Muscle of leg (tissue), 16 donors: Measurements from ENCODE around the gene DDIAS. TPM values are rescaled to one million over a fixed set of nuclear protein-coding genes. Genes with fewer than 3 reads are reported as not detected.
"Not testable (repeated sequence)": the region's sequence is repeated elsewhere in the genome, so short reads cannot be mapped to it uniquely, and the experiment has no call there.

Experiments used
- DNase-seq: peaks from one replicate; pipeline ENCODE4 v3.0.0; 2013
- H3K27ac ChIP-seq: one replicate; pipeline ENCODE4 v1.5.1; 2013; ENCODE audit warnings: mild to moderate bottlenecking, low read length, control low read depth
- H3K27me3 ChIP-seq: one replicate; pipeline ENCODE4 v1.6.1; 2013; ENCODE audit warnings: low read length; ENCODE audit not compliant: control insufficient read depth, insufficient read depth
- H3K36me3 ChIP-seq: one replicate; pipeline ENCODE4 v1.6.1; 2013; ENCODE audit warnings: low read length; ENCODE audit not compliant: control insufficient read depth, insufficient read depth
- H3K4me1 ChIP-seq: one replicate; pipeline ENCODE4 v1.6.1; 2013; ENCODE audit warnings: low read length; ENCODE audit not compliant: control insufficient read depth, insufficient read depth
- H3K4me3 ChIP-seq: one replicate; pipeline ENCODE4 v1.5.1; 2013; ENCODE audit warnings: low read length, control low read depth
- H3K9me3 ChIP-seq: replicated peaks from 2 replicates; pipeline ENCODE4 v1.6.1; 2013; ENCODE audit warnings: low read depth, low read length; ENCODE audit not compliant: control insufficient read depth
- WGBS: methylation state at CpG from one replicate; pipeline ENCODE4 v1.1.5; 2013; ENCODE audit warnings: missing lambda C conversion rate; ENCODE audit not compliant: insufficient coverage; 5-methylcytosine and 5-hydroxymethylcytosine counted together
- long read RNA-seq, 11 donors: transcript quantifications; one replicate each; lab custom pipeline, GENCODE V29; 2026
- polyA plus RNA-seq, 8 donors: library from polyadenylated mRNA; unstranded; fragments of 120-200 nt; gene quantifications; one replicate each; pipeline versions ENCODE4 v1.2.1 to v1.2.3, GENCODE V29; 2013; ENCODE audit warnings: inconsistent platforms in 1 of 8, low replicate concordance in 1 of 8; ENCODE audit not compliant: insufficient read length in 8 of 8, insufficient read depth in 1 of 8
- total RNA-seq: library from RNA; stranded (reverse); fragments of 120-200 nt; gene quantifications from one replicate; pipeline ENCODE4 v1.2.4, GENCODE V29; 2013

Gene DDIAS, protein sequence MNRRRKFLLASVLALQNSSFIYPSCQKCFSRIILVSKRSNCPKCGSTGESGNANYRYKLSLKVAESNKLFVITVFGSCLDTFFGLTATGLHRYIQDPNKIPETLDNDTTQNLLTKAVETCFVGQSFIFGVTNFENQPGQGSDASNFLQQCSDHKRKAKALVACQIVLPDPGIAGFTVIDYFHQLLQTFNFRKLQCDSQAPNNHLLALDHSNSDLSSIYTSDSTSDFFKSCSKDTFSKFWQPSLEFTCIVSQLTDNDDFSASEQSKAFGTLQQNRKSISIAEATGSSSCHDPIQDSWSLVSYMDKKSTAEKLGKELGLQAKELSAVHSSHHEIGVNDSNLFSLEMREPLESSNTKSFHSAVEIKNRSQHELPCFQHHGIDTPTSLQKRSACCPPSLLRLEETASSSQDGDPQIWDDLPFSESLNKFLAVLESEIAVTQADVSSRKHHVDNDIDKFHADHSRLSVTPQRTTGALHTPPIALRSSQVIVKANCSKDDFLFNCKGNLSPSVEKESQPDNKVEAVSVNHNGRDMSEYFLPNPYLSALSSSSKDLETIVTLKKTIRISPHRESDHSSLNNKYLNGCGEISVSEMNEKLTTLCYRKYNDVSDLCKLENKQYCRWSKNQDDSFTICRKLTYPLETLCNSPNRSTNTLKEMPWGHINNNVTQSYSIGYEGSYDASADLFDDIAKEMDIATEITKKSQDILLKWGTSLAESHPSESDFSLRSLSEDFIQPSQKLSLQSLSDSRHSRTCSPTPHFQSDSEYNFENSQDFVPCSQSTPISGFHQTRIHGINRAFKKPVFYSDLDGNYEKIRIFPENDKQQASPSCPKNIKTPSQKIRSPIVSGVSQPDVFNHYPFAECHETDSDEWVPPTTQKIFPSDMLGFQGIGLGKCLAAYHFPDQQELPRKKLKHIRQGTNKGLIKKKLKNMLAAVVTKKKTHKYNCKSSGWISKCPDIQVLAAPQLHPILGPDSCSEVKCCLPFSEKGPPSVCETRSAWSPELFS
- total RNA-seq (3.0 TPM), polyA plus RNA-seq (1 to 10 TPM; 2.6 to 4.4 (median 3.8) TPM)
- long read RNA-seq, donor 1, result 0 reads
- long read RNA-seq, donor 2, result 0 reads
- long read RNA-seq, donor 3, result 0 reads
- long read RNA-seq, donor 4, partial matches to known transcripts, result 0 of 1 reads
- long read RNA-seq, donor 4, other reads (novel, unspliced or antisense), result 0 of 1 reads
- long read RNA-seq, donor 5, partial matches to known transcripts, result 0 of 1 reads
- long read RNA-seq, donor 5, other reads (novel, unspliced or antisense), result 0 of 1 reads
- long read RNA-seq, donor 6, result 0 reads
- long read RNA-seq, donor 7, result 0 reads
- long read RNA-seq, donor 8, partial matches to known transcripts, result 0 of 1 reads
- long read RNA-seq, donor 8, other reads (novel, unspliced or antisense), result 0 of 1 reads
- long read RNA-seq, donor 9, result 0 reads
- long read RNA-seq, donor 10, partial matches to known transcripts, result 0 of 2 reads
- long read RNA-seq, donor 10, other reads (novel, unspliced or antisense), result 0 of 2 reads
- long read RNA-seq, donor 11, partial matches to known transcripts, result 0 of 1 reads
- long read RNA-seq, donor 11, other reads (novel, unspliced or antisense), result 0 of 1 reads

- no peaks in the 10 kb centered on the region for H3K9me3 ChIP-seq
- WGBS, result 0% methylated on average over 44 of the region's 49 CpGs
- peak within 1 kb of the TSS; percentile 94 for H3K27ac ChIP-seq
- no peaks in the 10 kb centered on the region for H3K36me3 ChIP-seq
- H3K27me3 ChIP-seq, result no peaks in the 10 kb centered on the region
- peaks cover 22% of the 10 kb centered on the region for H3K4me1 ChIP-seq
- H3K4me3 ChIP-seq, result peak within 1 kb of the TSS; percentile 78
- peak; percentile 99 for DNase-seq
These were observed at the start of gene DDIAS for GRCh38 chr11:82901165-82901921. Gene DDIAS, plus strand, starts transcription at chr11:82901736. Its CDS starts 13,003 bp downstream, at chr11:82914739.

DNA sequence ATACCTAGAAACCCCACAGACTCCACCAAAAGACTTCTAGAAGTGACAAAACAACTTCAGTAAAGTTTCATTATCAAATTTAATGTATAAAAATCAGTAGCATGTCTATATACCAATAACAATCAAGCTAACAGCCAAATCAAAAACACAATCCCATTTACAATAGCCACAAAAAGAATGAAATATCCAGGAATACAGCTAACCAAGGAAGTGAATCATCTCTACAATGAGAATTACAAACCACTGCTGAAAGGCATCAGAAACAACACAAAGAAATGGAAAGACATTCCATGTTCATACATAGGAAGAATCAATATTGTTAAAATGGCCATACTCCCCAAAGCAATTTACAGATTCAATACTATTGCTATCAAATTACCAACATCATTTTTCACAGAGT is 47.3 kb upstream of the DDIAS start:
- no peaks in the 10 kb centered on the region for H3K27me3 ChIP-seq
- no peaks in the 10 kb centered on the region for H3K9me3 ChIP-seq
- no peaks in the 10 kb centered on the region for H3K4me1 ChIP-seq
- no peak overlapping the region for H3K27ac ChIP-seq
- H3K36me3 ChIP-seq, result no peaks in the 10 kb centered on the region
- DNase-seq, result no peak
- no peak overlapping the region for H3K4me3 ChIP-seq

DNA sequence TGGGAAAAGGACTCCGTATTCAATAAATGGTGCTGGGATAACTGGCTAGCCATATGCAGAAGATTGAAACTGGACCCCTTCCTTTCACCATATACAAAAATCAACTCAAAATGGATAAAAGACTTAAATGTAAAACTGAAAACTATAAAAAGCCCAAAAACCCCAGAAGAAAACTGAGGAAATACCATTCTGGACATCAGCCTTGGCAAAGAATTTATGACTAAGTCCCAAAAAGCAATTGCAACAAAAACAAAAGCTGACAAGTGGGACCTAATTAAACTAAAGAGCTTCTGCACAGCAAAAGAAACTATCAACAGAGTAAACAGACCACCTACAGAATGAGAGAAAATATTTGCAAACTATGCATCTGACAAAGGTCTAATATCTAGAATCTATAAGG is 46.6 kb upstream of the DDIAS start:
- WGBS, result no CpG with 5 or more reads among the region's 1 CpG
- not testable (repeated sequence) for DNase-seq

GRCh38 chr11:82855616-82856015 is 45.9 kb upstream of the DDIAS start:
- Histone ChIP-seq H3K4me3 (no peak overlapping the region), H3K27ac (no peak overlapping the region), H3K4me1 (no peaks in the 10 kb centered on the region), H3K36me3 (no peaks in the 10 kb centered on the region), H3K9me3 (no peaks in the 10 kb centered on the region), H3K27me3 (no peaks in the 10 kb centered on the region)
- no peak for DNase-seq
- no CpG with 5 or more reads among the region's 2 CpGs for WGBS

More for the DNA sequence above, 46.6 kb upstream of the DDIAS start:
- H3K9me3 ChIP-seq, H3K4me1 ChIP-seq, H3K27me3 ChIP-seq, H3K27ac ChIP-seq, H3K36me3 ChIP-seq, H3K4me3 ChIP-seq: not testable (repeated sequence)

DNA sequence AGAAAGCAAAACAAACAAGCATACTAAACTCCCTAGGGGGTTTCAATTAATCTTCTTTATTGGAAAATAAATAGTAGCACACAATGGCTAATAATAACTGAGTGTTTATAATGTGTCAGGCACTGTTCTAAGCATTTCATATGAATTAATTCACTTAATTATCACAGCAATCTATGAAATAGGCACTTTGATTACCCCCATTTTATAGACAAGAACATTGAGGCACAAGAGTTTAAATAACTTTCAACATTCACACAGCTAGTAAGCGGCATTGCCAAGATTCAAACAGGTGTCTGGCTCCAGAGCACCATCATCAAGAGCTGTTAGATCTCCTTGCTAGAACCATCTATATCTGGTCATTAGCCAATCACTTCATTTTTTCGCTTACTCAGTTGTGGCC is 44.4 kb upstream of the DDIAS start:
- 100% methylated on average over 2 of the region's 2 CpGs for WGBS
- no peaks in the 10 kb centered on the region for H3K4me1 ChIP-seq
- H3K9me3 ChIP-seq, result no peaks in the 10 kb centered on the region
- H3K4me3 ChIP-seq, result no peak overlapping the region
- DNase-seq, result no peak
- no peaks in the 10 kb centered on the region for H3K27me3 ChIP-seq
- H3K36me3 ChIP-seq, result no peaks in the 10 kb centered on the region
- H3K27ac ChIP-seq, result no peak overlapping the region

DNA sequence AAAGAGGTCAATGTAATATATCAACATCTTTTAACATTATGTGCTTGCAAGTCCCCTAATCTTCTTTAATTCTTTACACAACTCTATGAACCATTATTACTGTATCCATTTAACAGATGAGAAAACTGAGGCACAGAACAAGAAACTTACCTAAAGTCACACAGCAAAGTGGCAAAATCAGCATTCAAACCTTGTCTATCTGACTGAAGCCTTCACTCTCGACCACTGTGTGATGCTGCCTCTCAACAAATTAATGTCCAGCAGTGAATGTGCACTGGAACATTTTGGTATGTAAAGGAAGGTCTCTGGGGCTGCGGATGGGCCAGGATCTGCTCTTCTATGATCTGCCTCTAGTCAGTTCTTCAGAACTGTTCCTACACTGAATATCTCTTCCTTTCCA is 43.4 kb upstream of the DDIAS start:
- H3K27ac ChIP-seq, result no peak overlapping the region
- no peak for DNase-seq
- H3K4me3 ChIP-seq, result no peak overlapping the region
- WGBS, result no CpG with 5 or more reads among the region's 2 CpGs
- H3K9me3 ChIP-seq, result no peaks in the 10 kb centered on the region
- H3K36me3 ChIP-seq, result no peaks in the 10 kb centered on the region
- H3K27me3 ChIP-seq, result no peaks in the 10 kb centered on the region
- no peaks in the 10 kb centered on the region for H3K4me1 ChIP-seq

DNA sequence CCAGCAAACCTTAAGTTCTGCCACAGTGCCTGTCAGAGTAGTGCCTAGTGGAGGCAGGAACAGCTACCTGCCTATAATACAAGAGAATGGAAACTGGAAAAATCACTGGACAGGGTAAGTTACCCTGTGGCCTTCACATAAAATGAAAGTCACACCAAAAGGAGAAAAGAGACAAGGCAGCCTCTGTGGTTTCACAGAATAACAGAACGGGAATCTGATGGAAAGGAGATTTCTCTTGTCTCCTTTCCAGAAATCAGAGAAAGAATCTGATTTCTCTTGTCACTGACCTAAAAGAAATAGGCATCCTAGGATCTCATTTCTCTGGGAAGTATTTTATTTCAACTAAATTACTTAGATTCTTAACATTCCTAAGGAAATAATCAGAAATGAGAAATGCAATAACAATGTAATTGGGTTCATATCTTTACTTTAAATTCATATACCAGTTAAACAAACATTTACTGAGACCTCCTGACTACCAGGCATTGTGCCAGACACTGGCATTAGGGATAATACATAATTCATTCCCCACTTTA is 42.9 kb upstream of the DDIAS start:
- H3K36me3 ChIP-seq, result no peaks in the 10 kb centered on the region
- no peak for DNase-seq
- no peaks in the 10 kb centered on the region for H3K4me1 ChIP-seq
- H3K4me3 ChIP-seq, result no peak overlapping the region
- no peak overlapping the region for H3K27ac ChIP-seq
- WGBS, result no CpG with 5 or more reads among the region's 1 CpG
- no peaks in the 10 kb centered on the region for H3K27me3 ChIP-seq
- H3K9me3 ChIP-seq, result no peaks in the 10 kb centered on the region

DNA sequence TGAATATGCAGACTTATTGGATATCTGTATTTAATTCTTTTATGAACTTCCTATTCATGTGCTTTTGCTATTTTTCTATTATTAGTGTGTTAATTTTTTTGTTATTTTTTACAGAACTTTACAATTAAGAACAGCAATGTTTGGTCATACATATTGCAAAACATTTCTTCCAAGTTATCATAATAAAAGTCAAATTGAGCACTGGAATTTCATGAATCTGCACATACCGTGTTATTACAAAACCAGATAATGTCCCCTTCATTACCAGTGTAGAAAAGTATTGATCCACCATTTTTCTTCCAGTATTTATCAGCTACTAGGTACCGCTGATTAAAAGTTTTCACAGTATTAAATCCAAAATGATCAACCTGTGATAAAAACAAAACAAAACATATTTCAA is 41.8 kb upstream of the DDIAS start:
- no peak overlapping the region for H3K27ac ChIP-seq
- H3K27me3 ChIP-seq, result no peaks in the 10 kb centered on the region
- H3K36me3 ChIP-seq, result no peaks in the 10 kb centered on the region
- no peak for DNase-seq
- no peaks in the 10 kb centered on the region for H3K9me3 ChIP-seq
- no peaks in the 10 kb centered on the region for H3K4me1 ChIP-seq
- no peak overlapping the region for H3K4me3 ChIP-seq
- WGBS, result no CpG with 5 or more reads among the region's 2 CpGs

- 63% methylated on average over 1 of the region's 2 CpGs for WGBS
- Histone ChIP-seq H3K9me3 (no peaks in the 10 kb centered on the region), H3K27me3 (no peaks in the 10 kb centered on the region), H3K4me3 (no peak overlapping the region), H3K27ac (no peak overlapping the region), H3K4me1 (no peaks in the 10 kb centered on the region), H3K36me3 (no peaks in the 10 kb centered on the region)
- DNase-seq, result no peak
These were observed 39.2 kb upstream of the DDIAS start for GRCh38 chr11:82862379-82862778.
